ENCODE measurements around the gene EMC6. TPM values are rescaled to one million over a fixed set of nuclear protein-coding genes. Genes with fewer than 3 reads are reported as not detected.
A peak's percentile ranks its signal among the peaks of the same experiment; 100 is the strongest.

Gene EMC6
- total RNA-seq, 2 donors from 2014 or later = 12.7 to 31.8 TPM

- Histone ChIP-seq H3K27me3 (replicated peaks; ENCODE audit: insufficient read depth) (no peaks in the 10 kb centered on the region), H3K4me3 (no peak overlapping the region), H3K27ac (peak overlapping the region; percentile 30 to 36), H3K4me1 (replicated peaks) (peaks cover 13% of the 10 kb centered on the region), H3K9me3 (no peaks in the 10 kb centered on the region), H3K36me3 (peaks cover 0 to 6% of the 10 kb centered on the region in 2 donors)
- TF ChIP-seq POLR2A (IDR thresholded peaks at IDR 0.05) (no peak), POLR2AphosphoS5 (IDR thresholded peaks at IDR 0.05) (no peak), CTCF (IDR thresholded peaks at IDR 0.05) (no peak)
- DNase-seq (ENCODE audit: low spot score) = peak; percentile 37
- WGBS = 48% methylated on average over 6 of the region's 6 CpGs
- intact Hi-C loops (cut with DNase I) = no loop called here
Measured at GRCh38 chr17:3666516-3666915, 2.1 kb upstream of the EMC6 start.

- DNase-seq (ENCODE audit: low spot score) = peak; percentile 82
- H3K4me3 ChIP-seq = peak overlapping the region; percentile 83 to 90
- H3K27me3 ChIP-seq (replicated peaks; ENCODE audit: insufficient read depth) = no peaks in the 10 kb centered on the region
- intact Hi-C loops (cut with DNase I) = loop anchor here (1.0 to 2.0 kb wide), 2 partner anchors 31 to 55 kb away; partner anchors contain the start of genes CTNS, HASPIN and SHPK
- no peaks in the 10 kb centered on the region for H3K9me3 ChIP-seq
- TF ChIP-seq CTCF (IDR thresholded peaks at IDR 0.05) (no peak), POLR2A (IDR thresholded peaks at IDR 0.05) (peak; percentile 47), POLR2AphosphoS5 (IDR thresholded peaks at IDR 0.05) (peak; percentile 51)
- WGBS = 2% methylated on average over 39 of the region's 39 CpGs
- H3K36me3 ChIP-seq = peaks cover 0 to 6% of the 10 kb centered on the region in 2 donors
- H3K27ac ChIP-seq = peak overlapping the region; percentile 92 to 95
- H3K4me1 ChIP-seq (replicated peaks) = peaks cover 13% of the 10 kb centered on the region
Measured at GRCh38 chr17:3667366-3668278, 990 bp upstream of the EMC6 start.

GRCh38 chr17:3669085-3669347, 404 bp downstream of the EMC6 start:
- H3K27ac ChIP-seq = peak overlapping the region; percentile 92 to 95
- H3K4me3 ChIP-seq = peak overlapping the region; percentile 83 to 90
- intact Hi-C loops (cut with DNase I) = loop anchor here (2.0 kb wide), 1 partner anchor 54 kb away; the partner anchor contains the start of gene HASPIN
- TF ChIP-seq POLR2AphosphoS5 (IDR thresholded peaks at IDR 0.05) = no peak
- TF ChIP-seq POLR2A (IDR thresholded peaks at IDR 0.05) = no peak
- no peak for TF ChIP-seq CTCF (IDR thresholded peaks at IDR 0.05)
- H3K36me3 ChIP-seq = no peaks in the 10 kb centered on the region
- DNase-seq (ENCODE audit: low spot score) = no peak
- H3K4me1 ChIP-seq (replicated peaks) = peaks cover 13% of the 10 kb centered on the region
- H3K9me3 ChIP-seq = no peaks in the 10 kb centered on the region
- 1% methylated on average over 32 of the region's 32 CpGs for WGBS
- no peaks in the 10 kb centered on the region for H3K27me3 ChIP-seq (replicated peaks; ENCODE audit: insufficient read depth)

- intact Hi-C loops (cut with DNase I) = loop anchor here (2.0 kb wide), 1 partner anchor 53 kb away; the partner anchor contains the start of gene HASPIN
- WGBS = 49% methylated on average over 12 of the region's 12 CpGs
- Histone ChIP-seq H3K36me3 (no peaks in the 10 kb centered on the region), H3K9me3 (no peaks in the 10 kb centered on the region), H3K27me3 (replicated peaks; ENCODE audit: insufficient read depth) (no peaks in the 10 kb centered on the region), H3K4me3 (peak overlapping the region; percentile 83 to 90), H3K27ac (no peak overlapping the region), H3K4me1 (replicated peaks) (peaks cover 13% of the 10 kb centered on the region)
- no peak for TF ChIP-seq CTCF (IDR thresholded peaks at IDR 0.05)
- no peak for TF ChIP-seq POLR2AphosphoS5 (IDR thresholded peaks at IDR 0.05)
- no peak for TF ChIP-seq POLR2A (IDR thresholded peaks at IDR 0.05)
- DNase-seq (ENCODE audit: low spot score) = no peak
Measured at GRCh38 chr17:3669548-3669947, 936 bp downstream of the EMC6 start.

GRCh38 chr17:3672571-3672970, 4.0 kb downstream of the EMC6 start:
- no peak for DNase-seq (ENCODE audit: low spot score)
- Histone ChIP-seq H3K4me1 (replicated peaks) (no peaks in the 10 kb centered on the region), H3K36me3 (no peaks in the 10 kb centered on the region), H3K27me3 (replicated peaks; ENCODE audit: insufficient read depth) (no peaks in the 10 kb centered on the region), H3K27ac (no peak overlapping the region), H3K9me3 (no peaks in the 10 kb centered on the region), H3K4me3 (no peak overlapping the region)
- 98% methylated on average over 4 of the region's 4 CpGs for WGBS
- no peak for TF ChIP-seq CTCF (IDR thresholded peaks at IDR 0.05)
- no peak for TF ChIP-seq POLR2A (IDR thresholded peaks at IDR 0.05)
- TF ChIP-seq POLR2AphosphoS5 (IDR thresholded peaks at IDR 0.05) = no peak
- intact Hi-C loops (cut with DNase I) = no loop called here
